ENCODE data around the gene OSBPL3.
"Not testable (repeated sequence)": the region's sequence is repeated elsewhere in the genome, so short reads cannot be mapped to it uniquely, and the experiment has no call there.

Gene OSBPL3

GRCh38 chr7:24979863-24980533, at the start of gene OSBPL3:
Gene OSBPL3, minus strand, starts transcription at chr7:24980178. Its CDS starts 87,706 bp downstream, at chr7:24892472.
- DNase-seq: peak; percentile 96

GRCh38 chr7:25029075-25029474, 49.1 kb upstream of the OSBPL3 start:
- no peak for DNase-seq

GRCh38 chr7:25028370-25029021, 48.5 kb upstream of the OSBPL3 start:
- no peak for DNase-seq

- DNase-seq: no peak
Measured at GRCh38 chr7:25026156-25026555, 46.2 kb upstream of the OSBPL3 start.

- no peak for DNase-seq
Measured at GRCh38 chr7:25025218-25025671, 45.3 kb upstream of the OSBPL3 start.

- DNase-seq: no peak
Measured at GRCh38 chr7:25024066-25024465, 44.1 kb upstream of the OSBPL3 start.

- DNase-seq: not testable (repeated sequence)
Measured at GRCh38 chr7:25017671-25018070, 37.7 kb upstream of the OSBPL3 start.

- DNase-seq: no peak
Measured at GRCh38 chr7:25014756-25015155, 34.8 kb upstream of the OSBPL3 start.

GRCh38 chr7:25012710-25013109, 32.7 kb upstream of the OSBPL3 start:
- not testable (repeated sequence) for DNase-seq

- DNase-seq: no peak
Measured at GRCh38 chr7:25012254-25012653, 32.3 kb upstream of the OSBPL3 start.

GRCh38 chr7:25009257-25009656, 29.3 kb upstream of the OSBPL3 start:
- no peak for DNase-seq

- no peak for DNase-seq
Measured at GRCh38 chr7:25007668-25008067, 27.7 kb upstream of the OSBPL3 start.

- DNase-seq: no peak
Measured at GRCh38 chr7:25006276-25006675, 26.3 kb upstream of the OSBPL3 start.

- DNase-seq: no peak
Measured at GRCh38 chr7:25005658-25006057, 25.7 kb upstream of the OSBPL3 start.

GRCh38 chr7:25002786-25003185, 22.8 kb upstream of the OSBPL3 start:
- DNase-seq: no peak

- no peak for DNase-seq
Measured at GRCh38 chr7:24995466-24995865, 15.5 kb upstream of the OSBPL3 start.

GRCh38 chr7:24992314-24992713, 12.3 kb upstream of the OSBPL3 start:
- no peak for DNase-seq

- DNase-seq: no peak
Measured at GRCh38 chr7:24991353-24991752, 11.4 kb upstream of the OSBPL3 start.

GRCh38 chr7:24987331-24987842, 7.4 kb upstream of the OSBPL3 start:
- no peak for DNase-seq

GRCh38 chr7:24982917-24983316, 2.9 kb upstream of the OSBPL3 start:
- no peak for DNase-seq

GRCh38 chr7:24981171-24981951, 1.4 kb upstream of the OSBPL3 start:
- peak; percentile 66 for DNase-seq

GRCh38 chr7:24980534-24981170, 674 bp upstream of the OSBPL3 start:
- no peak for DNase-seq

GRCh38 chr7:24979470-24979862, 512 bp downstream of the OSBPL3 start:
- DNase-seq: peak; percentile 52
